Activated naive CD4-positive, alpha-beta T cell (primary cell): ENCODE measurements around the gene FNDC3B.

ENCODE experiments used
- DNase-seq, 4 experiments: peaks; one replicate each; lab custom pipeline; 2025; lab: John Stamatoyannopoulos, UW

Gene FNDC3B

GRCh38 chr3:172115059-172115458, 75.7 kb downstream of the FNDC3B start:
- no peak for DNase-seq

DNA sequence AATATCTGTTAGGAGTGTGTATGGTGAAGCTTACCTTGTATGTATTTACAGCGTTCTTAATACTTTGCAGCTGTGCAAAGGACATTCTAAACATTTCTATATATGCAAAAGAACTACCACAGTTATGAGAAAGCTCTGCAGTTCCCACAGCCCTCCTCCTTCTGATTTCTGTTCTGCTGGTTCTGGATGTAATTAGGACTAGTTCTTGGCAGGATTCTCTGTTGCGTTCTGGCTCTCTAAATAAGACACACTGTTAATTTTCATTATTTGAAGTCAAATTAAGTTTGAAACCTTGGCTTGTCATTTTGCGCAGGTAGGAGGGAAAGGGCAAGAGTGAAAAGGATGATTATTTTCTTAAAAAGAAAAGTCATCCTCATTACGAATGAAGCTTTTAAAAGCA, 76.4 kb downstream of the FNDC3B start:
- DNase-seq = no peak

DNA sequence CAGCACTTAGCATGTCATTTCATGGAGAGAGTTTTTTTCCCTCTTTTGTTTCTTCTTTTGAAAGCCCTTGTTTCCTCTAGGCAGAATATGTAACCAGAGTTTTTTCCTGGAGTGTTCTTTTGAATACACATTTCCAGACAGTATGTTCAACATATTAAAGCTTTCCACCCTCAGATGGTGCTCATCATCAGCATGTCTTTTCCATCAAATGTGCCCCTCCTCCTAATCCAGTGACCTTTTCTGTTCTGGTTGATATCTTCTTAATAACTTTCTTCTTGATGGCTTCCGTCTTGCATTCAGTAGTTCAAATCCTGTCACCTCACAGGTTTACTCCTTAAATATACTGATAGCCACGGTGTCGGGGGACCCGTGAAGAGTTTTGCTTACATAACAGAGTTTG, 78.6 kb downstream of the FNDC3B start:
- DNase-seq = no peak

DNA sequence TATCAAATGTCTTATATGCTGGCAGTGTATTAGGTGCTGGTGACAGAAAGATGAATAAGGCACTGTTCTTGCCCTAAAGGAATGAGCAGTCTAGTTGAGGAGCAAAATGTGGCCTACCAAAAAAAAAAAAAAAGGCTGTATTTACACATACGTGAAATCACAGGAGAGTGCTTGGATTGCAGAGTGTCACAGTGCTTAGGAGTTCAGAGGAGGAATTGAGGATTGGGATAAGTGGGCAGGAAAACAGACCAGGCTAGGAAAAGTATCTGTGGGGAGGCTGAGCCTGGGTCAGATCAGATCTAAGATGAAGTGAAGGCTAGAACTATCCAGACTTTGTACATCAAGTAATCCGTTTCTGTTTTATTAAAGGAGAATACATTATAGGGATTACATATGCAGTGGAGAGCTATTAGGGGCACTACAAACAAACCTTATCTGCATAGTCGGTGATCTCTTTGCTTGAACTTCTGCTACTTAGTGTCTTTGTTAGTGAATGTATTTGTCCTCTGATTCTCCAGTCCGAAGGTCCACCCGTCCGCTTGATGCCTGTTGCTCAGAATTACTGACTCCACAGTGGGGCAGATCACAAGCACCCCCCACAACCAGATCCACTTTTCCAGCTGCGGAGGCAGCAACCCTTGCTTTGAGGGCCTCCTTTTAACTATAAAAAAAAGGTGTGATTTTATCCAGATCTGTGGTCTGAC, 80.0 kb downstream of the FNDC3B start:
- no peak for DNase-seq

- DNase-seq = no peak
Measured at GRCh38 chr3:172120912-172121311, 81.5 kb downstream of the FNDC3B start.

- no peak for DNase-seq
Measured at GRCh38 chr3:172121981-172122380, 82.6 kb downstream of the FNDC3B start.

- DNase-seq = no peak
Measured at GRCh38 chr3:172124271-172124670, 84.9 kb downstream of the FNDC3B start.

GRCh38 chr3:172125053-172125452, 85.7 kb downstream of the FNDC3B start:
- no peak for DNase-seq

GRCh38 chr3:172125963-172126457, 86.6 kb downstream of the FNDC3B start:
- DNase-seq = no peak

DNA sequence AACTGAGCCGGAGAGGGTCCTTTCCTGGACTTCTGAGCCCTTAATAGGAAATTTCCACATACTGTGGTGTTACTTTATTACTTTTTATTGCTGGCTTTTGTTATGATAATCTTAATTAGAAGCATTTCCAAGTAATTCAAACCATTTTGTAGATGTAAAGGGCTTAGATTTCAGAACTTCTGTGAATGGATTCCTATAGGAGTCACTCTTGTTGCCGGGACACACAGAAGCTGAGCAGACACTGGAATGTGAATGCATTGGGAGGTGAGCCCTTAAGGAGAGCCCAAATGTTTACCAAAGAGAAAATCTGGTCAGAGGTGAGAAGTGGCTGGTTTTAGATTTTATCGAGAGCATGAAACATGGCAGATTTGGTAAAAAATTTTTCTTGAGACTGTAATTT, 87.4 kb downstream of the FNDC3B start:
- DNase-seq = no peak

DNA sequence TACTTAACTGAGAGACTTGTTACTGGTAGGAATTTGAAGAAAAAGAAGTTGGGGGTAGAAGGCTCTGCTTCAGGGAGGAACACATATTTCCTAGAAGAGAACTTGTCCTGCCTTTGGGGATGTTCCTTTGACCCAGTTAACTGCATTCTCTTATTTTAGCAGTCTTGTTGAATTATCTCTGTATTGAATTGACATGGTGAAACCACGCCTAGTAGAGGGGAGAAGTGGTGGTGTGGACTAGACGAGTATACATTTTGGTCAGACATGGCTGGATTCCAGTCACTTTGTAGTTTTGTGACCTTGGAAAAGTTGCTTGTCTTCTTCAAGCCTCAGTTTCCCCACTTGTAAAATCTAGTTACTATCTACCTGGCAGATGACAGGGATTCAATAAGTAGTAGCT, 87.8 kb downstream of the FNDC3B start:
- no peak for DNase-seq

- DNase-seq = no peak
Measured at GRCh38 chr3:172127929-172128580, 88.7 kb downstream of the FNDC3B start.

DNA sequence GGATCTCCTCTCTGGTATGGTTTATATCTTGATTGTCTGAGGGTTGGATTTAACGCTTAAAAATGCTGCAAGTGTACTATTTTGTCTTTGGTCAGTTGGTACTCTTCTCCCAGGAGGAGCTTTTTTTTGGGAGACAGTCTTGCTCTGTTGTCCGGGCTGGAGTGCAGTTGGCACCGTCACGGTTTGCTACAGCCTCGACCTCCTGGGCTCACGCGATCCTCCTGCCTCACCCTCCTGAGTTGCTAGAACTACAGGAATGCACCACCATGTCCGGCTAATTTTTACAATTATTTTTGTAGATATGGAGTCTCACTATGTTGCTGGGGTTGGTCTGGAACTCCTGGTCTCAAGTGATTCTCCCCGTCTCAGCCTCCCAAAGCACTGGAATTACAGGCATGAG, 89.5 kb downstream of the FNDC3B start:
- no peak for DNase-seq

- no peak for DNase-seq
Measured at GRCh38 chr3:172129498-172129849, 90.1 kb downstream of the FNDC3B start.

- DNase-seq = no peak
Measured at GRCh38 chr3:172129850-172130716, 90.7 kb downstream of the FNDC3B start.

DNA sequence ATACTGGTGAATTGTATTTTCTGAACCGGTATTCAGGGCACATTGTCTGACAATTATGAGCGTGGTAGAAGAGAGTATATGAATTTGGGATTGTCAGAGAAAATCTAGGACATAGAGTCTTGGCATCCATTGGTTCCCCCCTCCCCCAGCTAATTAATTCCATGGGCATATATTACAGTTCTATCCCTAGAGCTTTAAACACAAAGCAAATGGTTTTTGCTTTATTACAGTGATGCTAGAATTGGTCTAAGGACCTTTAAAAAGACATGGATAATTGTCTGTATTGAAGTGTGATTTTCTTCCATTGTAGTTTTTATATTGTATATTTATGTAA, 91.3 kb downstream of the FNDC3B start:
- DNase-seq = no peak

- DNase-seq = no peak
Measured at GRCh38 chr3:172131746-172132145, 92.4 kb downstream of the FNDC3B start.

DNA sequence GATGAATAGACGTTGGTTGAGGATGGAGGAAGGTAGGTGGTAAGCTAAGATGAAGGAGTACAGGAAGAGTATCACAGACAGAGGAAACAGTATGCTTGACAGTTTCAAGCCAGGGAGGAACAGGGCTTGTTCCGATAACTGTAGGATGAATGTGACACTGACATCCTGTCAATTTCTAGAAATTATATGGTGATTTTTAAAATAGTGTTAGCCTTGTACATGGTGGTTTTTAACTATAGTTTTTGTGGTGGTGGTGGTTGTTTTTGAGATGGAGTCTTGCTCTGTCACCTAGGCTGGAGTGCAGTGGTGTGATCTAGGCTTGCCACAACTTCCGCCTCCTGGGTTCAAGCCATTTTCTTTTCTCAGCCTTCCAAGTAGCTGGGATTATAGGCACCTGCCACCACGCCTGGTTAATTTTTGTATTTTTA, 92.8 kb downstream of the FNDC3B start:
- DNase-seq = no peak

DNA sequence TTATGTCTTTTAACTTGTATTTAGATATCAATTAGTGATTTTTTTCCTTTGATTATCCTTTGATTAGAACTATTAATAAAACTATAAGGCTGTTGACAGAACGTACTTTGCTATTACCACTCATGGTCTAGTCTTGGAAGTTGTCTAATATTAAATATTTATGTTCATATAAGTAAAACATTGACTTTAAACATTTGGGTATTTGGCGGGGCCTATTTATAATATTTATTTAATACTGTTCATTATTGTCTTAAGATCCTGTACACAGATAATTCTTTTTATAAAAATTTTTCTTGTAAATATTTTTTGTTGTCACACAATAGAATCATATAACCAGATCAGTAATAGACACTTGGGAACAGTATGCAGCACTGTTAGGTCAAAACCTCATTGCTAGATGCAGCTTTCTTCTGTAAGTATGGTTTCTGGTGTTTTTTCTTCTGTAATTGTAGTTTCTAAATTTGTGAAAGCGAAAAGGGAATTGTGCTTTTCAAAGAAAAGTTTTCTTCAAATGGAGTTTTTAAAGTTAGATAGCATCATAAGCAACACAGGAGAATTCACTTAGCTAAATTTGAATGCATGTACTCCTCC, 93.4 kb downstream of the FNDC3B start:
- no peak for DNase-seq

GRCh38 chr3:172133838-172134237, 94.5 kb downstream of the FNDC3B start:
- no peak for DNase-seq

GRCh38 chr3:172134352-172134751, 95.0 kb downstream of the FNDC3B start:
- DNase-seq = no peak

DNA sequence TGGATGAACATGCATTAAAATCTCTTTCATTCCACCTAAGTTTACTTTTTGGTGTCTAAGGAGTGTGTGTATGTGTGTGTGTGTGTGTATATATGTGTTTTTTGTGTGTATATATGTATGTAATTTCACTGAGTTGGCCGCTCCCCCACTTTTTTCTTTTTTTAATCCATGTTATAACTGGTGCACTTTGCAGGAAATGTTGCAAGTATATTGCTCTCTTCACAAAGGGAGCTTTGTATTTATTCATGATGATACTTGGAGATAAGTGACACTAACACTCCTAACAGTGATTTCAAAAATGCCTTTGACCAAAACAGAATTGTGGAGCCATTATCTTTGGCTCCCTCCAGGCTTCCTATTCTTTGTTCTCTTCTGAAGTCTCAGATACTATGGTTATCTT, 95.8 kb downstream of the FNDC3B start:
- DNase-seq = no peak

GRCh38 chr3:172135820-172136219, 96.4 kb downstream of the FNDC3B start:
- DNase-seq = no peak
